Colonic mucosa (tissue), 4 donors: Measurements from ENCODE around the gene LYG2. TPM values are rescaled to one million over a fixed set of nuclear protein-coding genes. Genes with fewer than 3 reads are reported as not detected.
"Not testable (repeated sequence)": the region's sequence is repeated elsewhere in the genome, so short reads cannot be mapped to it uniquely, and the experiment has no call there.

Experiments
- DNase-seq: peaks from one replicate; pipeline ENCODE4 v3.0.0-alpha.2; 2020
- H3K27ac ChIP-seq: fragments of 200-600 bp; one replicate; pipeline ENCODE4 v1.8.0; 2021
- H3K27me3 ChIP-seq: fragments of 200-600 bp; one replicate; pipeline ENCODE4 v1.8.0; 2021
- H3K36me3 ChIP-seq: fragments of 200-600 bp; one replicate; pipeline ENCODE4 v1.8.0; 2021
- H3K4me1 ChIP-seq: fragments of 200-600 bp; one replicate; pipeline ENCODE4 v1.8.0; 2021; ENCODE audit warnings: mild to moderate bottlenecking
- H3K4me3 ChIP-seq: fragments of 200-600 bp; one replicate; pipeline ENCODE4 v1.8.0; 2021
- H3K9ac ChIP-seq, 2 donors: one replicate each; pipeline ENCODE4 v1.7.0; 2013; ENCODE audit warnings: control low read depth in 2 of 2, low read depth in 2 of 2, low read length in 2 of 2
- H3K9me3 ChIP-seq: fragments of 200-600 bp; one replicate; pipeline ENCODE4 v1.8.0; 2021
- intact Hi-C: fragments of 100-400 bp; cut with DNase I; formaldehyde crosslinking; loops from one replicate; pipeline ENCODE4 v1.14.1; 2022
- total RNA-seq, 2 donors: library from RNA; stranded (reverse); fragmentation: NEBNext Ultra II Directional in 1 of 2; extraction: Animal tissue kit (Norgen Biotek cat#: 25700) in 1 of 2; gene quantifications; one replicate each; pipeline ENCODE4 v1.2.1, GENCODE V29; 2021
- TF ChIP-seq, protein P1 (sequence below): fragments of 200-600 bp; IDR thresholded peaks from one replicate; pipeline ENCODE4 v1.8.0; 2022; ENCODE audit warnings: antibody characterized with exemption, mild to moderate bottlenecking
- donor health status: healthy.
- donor health status: DM: no; HTN: no; CAD: no.
- donor health status: DM: no; HTN: no; CAD: no.

LYG2 gene
- total RNA-seq, 2 donors from 2014 or later = not detected

DNA sequence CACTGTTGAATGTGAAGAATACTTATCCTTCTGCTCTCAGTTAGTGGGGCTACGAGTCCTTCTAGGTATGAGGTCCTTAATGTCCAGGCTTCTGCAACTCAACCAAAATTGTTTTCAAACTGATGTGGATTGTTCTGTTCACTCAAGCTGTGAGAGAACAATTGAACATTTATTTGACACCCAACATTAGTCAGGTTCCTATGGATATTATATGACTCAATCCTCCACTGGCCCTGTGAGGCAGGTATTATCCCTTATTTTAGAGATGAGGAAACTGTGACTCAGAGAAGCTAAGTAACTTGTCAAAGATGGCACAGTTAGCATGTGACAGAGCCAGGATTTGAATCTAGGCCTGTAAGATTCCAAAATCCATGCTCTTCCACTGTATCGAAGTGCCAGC is 1.2 kb upstream of the LYG2 start:
- H3K4me3 ChIP-seq = no peak overlapping the region
- TF ChIP-seq, protein P1, sequence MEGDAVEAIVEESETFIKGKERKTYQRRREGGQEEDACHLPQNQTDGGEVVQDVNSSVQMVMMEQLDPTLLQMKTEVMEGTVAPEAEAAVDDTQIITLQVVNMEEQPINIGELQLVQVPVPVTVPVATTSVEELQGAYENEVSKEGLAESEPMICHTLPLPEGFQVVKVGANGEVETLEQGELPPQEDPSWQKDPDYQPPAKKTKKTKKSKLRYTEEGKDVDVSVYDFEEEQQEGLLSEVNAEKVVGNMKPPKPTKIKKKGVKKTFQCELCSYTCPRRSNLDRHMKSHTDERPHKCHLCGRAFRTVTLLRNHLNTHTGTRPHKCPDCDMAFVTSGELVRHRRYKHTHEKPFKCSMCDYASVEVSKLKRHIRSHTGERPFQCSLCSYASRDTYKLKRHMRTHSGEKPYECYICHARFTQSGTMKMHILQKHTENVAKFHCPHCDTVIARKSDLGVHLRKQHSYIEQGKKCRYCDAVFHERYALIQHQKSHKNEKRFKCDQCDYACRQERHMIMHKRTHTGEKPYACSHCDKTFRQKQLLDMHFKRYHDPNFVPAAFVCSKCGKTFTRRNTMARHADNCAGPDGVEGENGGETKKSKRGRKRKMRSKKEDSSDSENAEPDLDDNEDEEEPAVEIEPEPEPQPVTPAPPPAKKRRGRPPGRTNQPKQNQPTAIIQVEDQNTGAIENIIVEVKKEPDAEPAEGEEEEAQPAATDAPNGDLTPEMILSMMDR = no peak
- no peak overlapping the region for H3K9ac ChIP-seq

DNA sequence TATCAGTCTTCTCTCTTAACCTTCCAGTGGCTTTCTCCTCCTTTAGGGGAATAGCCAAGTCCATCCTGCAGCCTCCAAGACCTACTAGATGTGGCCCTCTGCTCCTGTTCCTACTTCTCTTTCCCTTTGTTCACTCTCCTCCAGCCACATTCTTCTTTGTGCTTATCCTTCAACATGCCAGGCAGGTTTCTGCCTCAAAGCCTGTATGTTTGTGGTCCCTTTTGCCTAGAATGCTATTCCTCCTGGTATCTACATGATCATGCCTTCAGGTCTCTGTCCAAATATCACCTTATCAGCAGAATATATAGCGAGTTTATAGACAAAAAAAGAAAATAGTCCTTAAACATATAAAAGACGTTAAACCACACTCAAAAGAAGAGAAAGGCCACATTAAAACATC is 5.5 kb downstream of the LYG2 start:
- Histone ChIP-seq H3K27ac (no peak overlapping the region), H3K36me3 (no peaks in the 10 kb centered on the region), H3K9me3 (no peaks in the 10 kb centered on the region), H3K9ac (no peak overlapping the region), H3K27me3 (no peaks in the 10 kb centered on the region), H3K4me3 (no peak overlapping the region), H3K4me1 (no peaks in the 10 kb centered on the region)
- intact Hi-C loops = no loop called here
- TF ChIP-seq, protein P1 = no peak
- DNase-seq = no peak

More for the DNA sequence above, 1.2 kb upstream of the LYG2 start:
- intact Hi-C loops = no loop called here
- Histone ChIP-seq H3K4me1 (no peaks in the 10 kb centered on the region), H3K36me3 (no peaks in the 10 kb centered on the region), H3K27me3 (no peaks in the 10 kb centered on the region), H3K9me3 (no peaks in the 10 kb centered on the region), H3K27ac (no peak overlapping the region)
- no peak for DNase-seq

DNA sequence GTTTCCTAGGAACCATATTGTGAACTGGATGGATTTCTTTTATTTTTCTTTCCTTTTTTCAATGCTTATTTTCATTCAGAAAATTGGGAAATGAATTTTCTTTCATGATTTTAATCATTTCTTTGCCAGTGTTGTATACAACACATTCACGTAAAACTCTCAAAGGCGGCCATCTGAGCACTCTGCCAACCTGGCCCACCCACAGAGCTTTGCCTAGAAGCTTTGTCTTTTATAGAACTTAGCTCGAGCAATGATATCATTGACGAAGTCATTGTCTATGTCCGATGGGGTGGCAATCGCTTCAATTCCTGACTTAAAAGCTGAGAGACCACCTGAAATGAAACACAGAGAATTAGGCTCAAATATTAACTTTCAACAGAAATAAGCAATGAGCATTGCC is 13.3 kb downstream of the LYG2 start:
- Histone ChIP-seq H3K27ac (no peak overlapping the region), H3K4me1 (no peaks in the 10 kb centered on the region), H3K9ac (no peak overlapping the region), H3K4me3 (no peak overlapping the region), H3K27me3 (no peaks in the 10 kb centered on the region), H3K9me3 (no peaks in the 10 kb centered on the region), H3K36me3 (no peaks in the 10 kb centered on the region)
- intact Hi-C loops = no loop called here
- TF ChIP-seq, protein P1 = no peak
- no peak for DNase-seq

DNA sequence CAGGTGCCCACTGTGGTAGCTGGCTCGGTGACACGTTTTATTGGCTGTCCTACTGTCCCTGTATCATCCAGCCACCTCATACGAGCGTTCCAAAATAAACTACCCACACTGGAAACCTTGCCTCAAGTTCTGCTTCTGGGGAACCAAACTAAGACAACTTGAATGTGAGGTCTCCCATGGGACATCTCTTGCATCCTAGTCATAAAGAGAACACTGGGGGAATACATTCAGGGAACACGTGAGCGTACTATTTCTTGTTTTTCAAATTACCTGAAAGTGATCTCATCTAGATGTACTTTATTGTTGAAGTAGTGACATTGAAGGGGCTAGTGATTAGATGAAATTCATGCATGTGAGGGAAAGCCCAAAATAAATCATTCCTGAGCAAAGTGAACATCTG is 15.0 kb downstream of the LYG2 start:
- no peak for DNase-seq
- H3K4me1 ChIP-seq = no peaks in the 10 kb centered on the region
- no peak overlapping the region for H3K4me3 ChIP-seq
- intact Hi-C loops = no loop called here
- no peaks in the 10 kb centered on the region for H3K9me3 ChIP-seq
- no peak overlapping the region for H3K27ac ChIP-seq
- H3K27me3 ChIP-seq = no peaks in the 10 kb centered on the region
- H3K9ac ChIP-seq = no peak overlapping the region
- no peaks in the 10 kb centered on the region for H3K36me3 ChIP-seq
- TF ChIP-seq, protein P1 = no peak

DNA sequence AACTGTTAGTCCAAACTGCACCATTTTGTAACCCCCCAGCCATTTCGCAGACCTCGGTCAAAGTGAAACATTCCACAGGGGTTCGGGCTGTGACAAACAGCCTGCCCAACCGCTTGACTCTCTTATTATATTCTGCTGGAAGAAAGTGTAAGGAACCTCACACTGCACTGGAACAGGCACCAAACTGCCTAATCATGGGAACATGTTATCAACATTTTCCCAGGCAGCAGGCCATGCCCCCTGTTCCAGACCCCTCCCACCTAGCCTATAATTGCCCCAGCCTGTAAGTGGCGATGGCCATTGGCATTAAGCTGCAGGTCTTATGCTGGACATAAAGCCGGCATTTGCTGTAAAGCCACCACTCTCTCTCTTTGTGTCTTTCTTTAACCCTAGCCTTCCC is 16.9 kb downstream of the LYG2 start:
- no peak overlapping the region for H3K4me3 ChIP-seq
- no peak for DNase-seq
- H3K27ac ChIP-seq = no peak overlapping the region
- H3K9me3 ChIP-seq = no peaks in the 10 kb centered on the region
- no peak overlapping the region for H3K9ac ChIP-seq
- H3K4me1 ChIP-seq = no peaks in the 10 kb centered on the region
- H3K27me3 ChIP-seq = no peaks in the 10 kb centered on the region
- intact Hi-C loops = no loop called here
- TF ChIP-seq, protein P1 = no peak
- no peaks in the 10 kb centered on the region for H3K36me3 ChIP-seq

DNA sequence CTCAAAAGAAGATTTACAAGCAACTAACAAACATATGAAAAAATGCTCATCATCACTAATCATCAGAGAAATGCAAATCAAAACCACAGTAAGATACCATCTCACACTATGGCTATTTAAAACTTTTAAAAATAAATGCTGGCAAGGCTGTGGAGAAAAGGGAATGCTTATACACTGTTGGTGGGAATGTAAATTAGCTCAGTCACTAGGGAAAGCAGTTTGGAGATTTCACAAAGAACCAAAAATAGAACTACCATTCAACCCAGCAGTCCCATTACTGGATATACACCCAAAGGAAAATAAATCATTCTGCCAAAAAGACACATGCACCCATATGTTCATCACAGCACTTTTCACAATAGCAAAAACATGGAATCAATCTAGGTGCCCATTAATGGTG is 22.3 kb downstream of the LYG2 start:
- H3K9ac ChIP-seq, H3K27ac ChIP-seq, H3K27me3 ChIP-seq, H3K36me3 ChIP-seq, H3K9me3 ChIP-seq, H3K4me1 ChIP-seq, DNase-seq, intact Hi-C loops, H3K4me3 ChIP-seq: not testable (repeated sequence)
